GM21360 (cell line): Measurements from ENCODE around the gene PILRB.
"Not testable (repeated sequence)": the region's sequence is repeated elsewhere in the genome, so short reads cannot be mapped to it uniquely, and the experiment has no call there.

Experiments used
- ATAC-seq: cut with Tn5 transposase; IDR thresholded peaks from one replicate; pipeline ENCODE4 v1.9.1; 2021; ENCODE audit warnings: mild to moderate bottlenecking, moderate library complexity; ENCODE audit not compliant: unreplicated experiment

Gene PILRB

GRCh38 chr7:100353685-100354330 lies 4.1 kb upstream of the PILRB start:
- ATAC-seq, result no peak

- ATAC-seq, result no peak
Measured at GRCh38 chr7:100356416-100357068, 1.4 kb upstream of the PILRB start.

DNA sequence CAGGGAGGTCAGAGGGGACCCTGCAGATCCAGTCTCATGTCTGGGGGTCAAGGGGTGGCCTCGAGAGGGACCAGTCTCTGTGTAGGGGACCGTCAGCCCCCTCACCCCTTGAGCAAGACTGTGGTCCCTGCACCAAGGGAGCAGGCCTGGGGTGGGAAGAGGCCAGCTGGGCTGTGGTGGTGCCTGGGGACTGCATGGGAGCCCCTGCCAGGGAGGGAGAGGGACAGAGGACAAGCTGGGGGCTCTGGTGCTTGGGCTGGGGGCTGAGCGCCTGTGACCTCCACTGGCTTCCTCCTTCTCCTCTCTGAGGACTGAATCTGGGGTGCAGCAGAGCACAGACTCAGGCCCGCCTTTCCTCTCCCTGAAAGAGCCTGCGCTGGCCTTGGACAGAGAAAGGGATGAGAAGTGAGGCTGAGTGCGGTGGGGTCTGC lies 771 bp upstream of the PILRB start:
- no peak for ATAC-seq

DNA sequence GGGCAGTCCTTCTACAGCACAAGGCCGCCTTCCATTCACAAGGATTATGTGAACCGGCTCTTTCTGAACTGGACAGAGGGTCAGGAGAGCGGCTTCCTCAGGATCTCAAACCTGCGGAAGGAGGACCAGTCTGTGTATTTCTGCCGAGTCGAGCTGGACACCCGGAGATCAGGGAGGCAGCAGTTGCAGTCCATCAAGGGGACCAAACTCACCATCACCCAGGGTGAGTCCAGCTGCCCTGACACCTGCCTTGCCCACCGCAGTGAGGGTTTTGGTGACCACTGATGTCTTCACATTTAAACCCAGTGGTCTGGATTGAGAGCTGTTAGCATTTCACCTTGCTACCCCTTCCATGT lies 918 bp downstream of the PILRB start:
- no peak for ATAC-seq

DNA sequence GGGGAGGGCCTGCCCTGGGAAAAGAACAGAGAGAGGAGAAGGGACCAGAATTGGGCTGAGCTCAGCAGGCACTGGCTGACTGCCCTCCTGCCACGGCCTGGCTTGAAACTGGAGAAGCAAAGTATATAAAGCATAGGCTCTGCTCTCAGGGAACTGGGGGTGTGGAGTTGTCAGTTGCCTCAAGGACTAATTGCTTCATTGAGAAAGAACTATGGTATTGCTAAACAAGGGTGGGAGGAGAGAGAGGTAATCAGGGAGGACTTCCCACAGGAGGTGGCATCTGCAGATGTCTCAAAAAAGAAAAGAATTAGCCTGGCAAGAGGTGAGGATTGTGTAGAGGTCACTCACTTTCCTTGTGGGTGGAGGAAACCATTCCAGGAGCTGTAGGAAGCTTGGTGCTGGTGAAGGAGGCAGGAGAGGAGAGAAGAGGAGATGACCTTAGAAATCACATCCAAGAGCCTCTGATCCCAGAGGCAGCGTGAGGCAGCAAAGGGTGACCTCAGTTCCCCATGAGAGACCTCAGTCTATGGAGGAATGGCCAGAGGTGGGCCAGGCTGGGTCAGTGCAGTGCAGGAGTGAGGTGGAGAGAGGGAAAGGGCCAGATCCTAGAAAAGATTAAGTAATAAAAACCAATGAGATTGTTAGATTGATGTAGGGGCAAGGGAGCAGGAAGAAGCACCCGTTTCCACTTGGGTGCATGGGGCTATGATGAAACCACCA lies 2.4 kb downstream of the PILRB start:
- no peak for ATAC-seq

DNA sequence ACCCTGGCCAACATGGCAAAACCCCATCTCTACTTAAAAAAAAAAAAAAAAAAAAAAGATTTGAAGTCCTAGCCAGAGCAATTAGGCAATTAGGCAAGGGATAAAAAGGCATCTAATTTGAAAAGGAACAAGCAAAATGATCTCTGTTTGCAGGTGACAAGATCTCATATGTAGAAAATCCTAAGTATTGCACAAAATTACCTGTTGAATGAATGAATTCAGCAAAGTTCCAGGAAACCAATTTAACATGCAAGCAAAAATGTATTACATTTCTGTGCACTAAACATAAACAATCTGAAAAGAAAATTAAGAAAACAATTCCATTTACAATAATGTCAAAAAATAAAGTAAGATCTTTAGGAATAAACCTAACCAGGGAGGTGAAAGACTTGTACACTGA lies 5.2 kb downstream of the PILRB start:
- no peak for ATAC-seq

DNA sequence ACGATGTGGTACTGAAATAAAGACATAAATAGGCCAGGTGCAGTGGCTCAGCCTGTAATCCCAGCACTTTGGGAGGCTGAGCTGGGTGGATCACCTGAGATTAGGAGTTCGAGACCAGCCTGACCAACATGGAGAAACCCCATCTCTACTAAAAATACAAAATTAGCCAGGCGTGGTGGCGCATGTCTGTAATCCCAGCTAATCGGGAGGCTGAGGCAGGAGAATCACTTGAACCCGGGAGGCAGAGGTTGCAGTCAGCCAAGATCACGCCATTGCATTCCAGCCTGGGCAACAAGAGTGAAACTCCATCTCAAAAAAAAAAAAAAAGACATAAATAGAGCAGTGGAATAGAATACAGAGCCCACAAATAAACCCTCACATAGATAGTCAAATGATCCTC lies 5.9 kb downstream of the PILRB start:
- not testable (repeated sequence) for ATAC-seq

GRCh38 chr7:100364480-100364879 lies 6.6 kb downstream of the PILRB start:
- ATAC-seq, result no peak

GRCh38 chr7:100365998-100366367 lies 8.1 kb downstream of the PILRB start:
- not testable (repeated sequence) for ATAC-seq

DNA sequence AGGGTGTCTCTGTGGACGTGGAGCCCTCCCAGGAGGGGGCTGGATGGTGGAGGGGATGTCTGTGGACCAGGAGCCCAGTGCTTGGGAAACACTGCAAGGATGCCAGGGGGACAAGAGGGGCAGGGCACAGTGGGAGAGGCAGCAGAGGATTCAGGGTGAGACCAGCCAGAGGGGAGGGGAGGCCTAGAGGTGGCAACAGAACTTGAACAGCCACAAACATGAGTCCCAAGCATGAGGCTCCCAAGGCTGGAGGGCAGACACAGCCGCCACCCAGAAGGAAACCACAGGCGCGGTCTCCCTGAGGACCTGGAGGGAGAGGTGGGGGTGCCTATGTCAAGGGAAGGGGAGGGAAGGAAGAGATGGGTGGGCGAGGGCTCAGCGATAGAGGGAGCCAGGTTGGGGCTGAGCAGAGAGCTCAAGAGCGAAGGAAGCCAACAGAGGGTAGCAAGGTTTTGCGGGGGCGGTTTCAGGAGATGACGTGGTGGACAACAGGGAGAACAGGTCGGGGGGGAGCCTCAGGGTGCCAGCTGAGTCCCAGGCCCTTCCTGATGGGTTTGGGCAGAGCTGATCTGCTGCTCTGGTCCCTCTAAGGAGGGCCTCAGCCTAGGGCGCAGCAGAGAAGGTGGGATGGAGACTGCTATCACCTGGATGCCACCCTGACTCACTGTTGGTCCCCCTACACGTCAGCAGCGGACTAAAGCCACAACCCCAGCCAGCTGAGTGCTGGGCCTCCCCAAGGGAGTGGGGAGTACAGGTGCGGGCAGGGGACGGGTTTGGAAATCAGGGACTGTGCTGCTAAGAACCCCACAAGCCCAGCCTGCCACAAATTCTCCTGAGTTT lies 8.7 kb downstream of the PILRB start:
- ATAC-seq, result no peak

DNA sequence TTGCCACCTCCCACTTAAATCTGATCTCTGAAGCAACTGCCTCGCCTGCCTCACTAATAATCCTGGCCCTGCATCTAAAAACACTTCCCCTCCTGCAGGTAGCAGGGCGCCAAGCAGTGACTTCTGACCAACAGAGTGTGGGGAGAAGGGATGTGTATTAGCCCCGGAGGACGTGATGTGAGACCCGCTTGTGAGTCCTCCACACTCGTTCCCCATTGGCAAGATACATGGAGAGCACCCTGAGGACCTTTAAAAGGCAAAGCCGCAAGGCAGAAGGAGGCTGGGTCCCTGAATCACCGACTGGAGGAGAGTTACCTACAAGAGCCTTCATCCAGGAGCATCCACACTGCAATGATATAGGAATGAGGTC lies 9.3 kb downstream of the PILRB start:
- ATAC-seq, result no peak

GRCh38 chr7:100367676-100368613 lies 10.0 kb downstream of the PILRB start:
- no peak for ATAC-seq

- peak; percentile 39 for ATAC-seq
Measured at GRCh38 chr7:100369105-100369504, 11.2 kb downstream of the PILRB start.

- ATAC-seq, result no peak
Measured at GRCh38 chr7:100370303-100370702, 12.4 kb downstream of the PILRB start.

DNA sequence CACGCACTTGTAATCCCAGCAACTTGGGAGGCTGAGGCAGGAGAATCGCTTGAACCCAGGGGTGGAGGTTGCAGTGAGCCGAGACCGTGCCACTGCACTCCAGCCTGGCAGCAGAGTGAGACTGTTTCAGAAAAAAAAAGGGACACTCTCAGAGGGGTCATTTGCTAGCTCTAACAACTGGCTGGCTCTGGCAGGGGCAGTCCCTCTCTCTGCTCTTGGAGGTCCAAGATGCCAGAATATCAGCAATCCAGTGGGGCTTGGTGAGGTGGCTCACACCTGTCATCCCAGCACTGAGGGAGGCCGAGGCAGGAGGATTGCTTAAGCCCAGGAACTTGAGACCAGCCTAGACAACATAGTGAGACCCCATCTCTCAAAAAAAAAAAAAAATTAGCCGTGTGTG lies 12.8 kb downstream of the PILRB start:
- ATAC-seq, result no peak

DNA sequence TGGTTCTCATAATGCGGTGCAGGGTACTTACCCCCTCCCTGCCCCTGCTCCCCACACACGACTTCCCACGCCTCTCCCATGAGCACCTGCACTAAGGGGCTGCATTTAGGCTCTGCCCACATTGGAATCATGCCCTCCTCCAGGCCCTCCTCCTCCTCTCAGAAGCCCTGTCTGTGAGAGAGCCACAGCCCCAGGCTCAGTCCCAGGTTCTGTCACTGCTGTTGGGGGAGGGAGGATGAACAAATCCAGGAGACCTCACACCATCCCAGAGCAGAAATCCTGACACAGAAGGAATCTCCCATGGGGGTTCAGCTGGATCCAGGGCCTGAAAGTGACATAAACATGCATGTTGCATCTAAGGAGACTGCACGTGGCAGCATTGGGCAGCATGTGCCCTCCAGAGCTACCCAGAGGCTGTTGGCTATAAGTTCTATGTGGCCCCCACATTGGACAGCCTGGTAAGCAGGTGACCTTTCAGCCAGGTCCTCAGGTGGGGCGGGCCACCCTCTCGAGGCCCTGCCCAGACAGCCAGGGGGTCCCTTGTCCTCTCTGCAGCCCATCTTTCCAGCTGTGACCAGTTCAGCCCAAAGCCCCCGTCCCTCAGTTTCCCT lies 13.7 kb downstream of the PILRB start:
- no peak for ATAC-seq

DNA sequence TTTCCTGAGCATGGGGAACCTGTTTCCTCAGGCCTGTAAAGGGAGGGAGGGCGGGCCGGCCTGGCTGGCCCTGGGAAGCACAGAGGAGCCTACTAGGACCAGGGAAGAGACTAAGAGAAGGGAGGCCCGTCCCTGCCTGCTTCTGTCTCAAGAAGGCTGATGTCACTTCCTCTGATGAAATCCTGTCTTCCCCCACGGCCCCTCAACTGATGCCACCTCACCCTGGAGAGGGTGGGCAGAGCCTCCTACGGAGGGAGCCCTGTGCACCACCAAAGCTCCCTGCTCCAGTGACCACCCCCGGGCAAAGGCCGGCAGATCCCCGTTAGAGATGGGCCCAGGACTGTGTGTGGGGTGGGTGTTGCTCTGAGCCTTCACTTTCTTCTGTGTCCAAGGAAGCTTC lies 14.3 kb downstream of the PILRB start:
- no peak for ATAC-seq

GRCh38 chr7:100372694-100373093 lies 14.8 kb downstream of the PILRB start:
- no peak for ATAC-seq

- no peak for ATAC-seq
Measured at GRCh38 chr7:100373261-100373831, 15.4 kb downstream of the PILRB start, which contains the start of gene PILRA. Gene PILRA, plus strand, starts transcription at chr7:100373487. Its CDS starts 170 bp downstream, at chr7:100373657.
